HepG2 (cell line): ENCODE data around the gene ZNF684. TPM values are rescaled to one million over a fixed set of nuclear protein-coding genes. Genes with fewer than 3 reads are reported as not detected.
A peak's percentile ranks its signal among the peaks of the same experiment; 100 is the strongest.

Source experiments
- ATAC-seq: fragments of 200-7000 bp; cut with Tn5 transposase; 3 replicates; pipeline ENCODE4 v1.9.1; 2020; ENCODE audit warnings: mild to moderate bottlenecking, moderate library complexity
- BruUV-seq: library from RNA; stranded (reverse); fragments of 400-500 nt; replicated peaks from 2 replicates; lab custom pipeline; 2021; lab: Mats Ljungman, UMichigan
- CTCF ChIA-PET: fragments of 300-600 bp; formaldehyde crosslinking; extraction: SDS; loops from one replicate; lab custom pipeline; 2021; ENCODE audit warnings: low total read pairs, inconsistent platforms, low intra/inter-chr PET ratio; lab: Yijun Ruan, JAX
- POLR2A ChIA-PET: fragments of 350-600 bp; sonication (Branson Sonifier 250); formaldehyde crosslinking; loops from one replicate; lab custom pipeline; 2020; ENCODE audit warnings: antibody characterized with exemption, inconsistent platforms; lab: Yijun Ruan, JAX
- DNase-seq: peaks from one replicate; pipeline ENCODE4 v3.0.0-alpha.2; 2015; ENCODE audit warnings: low spot score
- FAIRE-seq: peaks from 3 replicates; lab custom pipeline; 2011; peaks lifted over from hg19 to GRCh38; lab: Jason Lieb, UNC
- H2AFZ ChIP-seq: one replicate; pipeline ENCODE4 v1.6.1; 2011; ENCODE audit warnings: low read length, inconsistent platforms
- H3K27ac ChIP-seq: fragments of 300-600 bp; 3 replicates; pipeline ENCODE4 v1.8.0; 2011; ENCODE audit warnings: mixed run types, mild to moderate bottlenecking, mixed read lengths, low read length, inconsistent platforms; ENCODE audit not compliant: insufficient read depth; ENCODE audit errors: extremely low read length
- H3K27me3 ChIP-seq, 2 experiments: fragments of 200-600 bp in 1 of 2; 2 replicates in 1 of 2; 3 replicates in 1 of 2; pipeline versions ENCODE4 v1.6.0 to v1.8.0; 2011; ENCODE audit warnings: low read length in 2 of 2, mild to moderate bottlenecking in 2 of 2, moderate library complexity in 2 of 2, inconsistent platforms in 1 of 2; ENCODE audit not compliant: insufficient read depth in 2 of 2, control insufficient read depth in 1 of 2
- H3K36me3 ChIP-seq, 2 experiments: fragments of 200-600 bp in 1 of 2; replicated peaks in 1 of 2; 2 replicates in 1 of 2; 3 replicates in 1 of 2; pipeline versions ENCODE4 v1.5.1 to v1.8.0; 2011; ENCODE audit warnings: low read length in 2 of 2, inconsistent platforms in 1 of 2; ENCODE audit not compliant: insufficient read depth in 2 of 2, control insufficient read depth in 1 of 2
- H3K4me1 ChIP-seq: 2 replicates; pipeline ENCODE4 v1.5.1; 2012; ENCODE audit warnings: low read length, inconsistent platforms; ENCODE audit not compliant: insufficient read depth
- H3K4me2 ChIP-seq: 2 replicates; pipeline ENCODE4 v1.6.0; 2011; ENCODE audit warnings: low read depth, low read length, inconsistent platforms
- H3K4me3 ChIP-seq, 3 experiments: fragments of 200-600 bp in 1 of 3; sonication (generic), shearing (Covaris generic) in 1 of 3; replicated peaks in 1 of 3; 2 replicates each; pipeline ENCODE4 v1.5.1; 2011 to 2016; ENCODE audit warnings: low read length in 3 of 3, inconsistent platforms in 2 of 3, low read depth in 2 of 3, mild to moderate bottlenecking in 2 of 3, control low read depth in 1 of 3, mixed read lengths in 1 of 3; ENCODE audit not compliant: insufficient read depth in 1 of 3
- H3K79me2 ChIP-seq: one replicate; pipeline ENCODE4 v1.6.1; 2011; ENCODE audit warnings: low read length, inconsistent platforms; ENCODE audit not compliant: insufficient read depth
- H3K9ac ChIP-seq: 2 replicates; pipeline ENCODE4 v1.6.0; 2011; ENCODE audit warnings: mild to moderate bottlenecking, low read depth, low read length, inconsistent platforms; ENCODE audit not compliant: insufficient read depth
- H3K9me3 ChIP-seq: 2 replicates; pipeline ENCODE4 v1.5.1; 2012; ENCODE audit warnings: mild to moderate bottlenecking, low read length
- H4K20me1 ChIP-seq: 2 replicates; pipeline ENCODE4 v1.6.0; 2011; ENCODE audit warnings: inconsistent platforms, mild to moderate bottlenecking, low read length, moderate library complexity; ENCODE audit not compliant: insufficient read depth
- BCL6 ChIP-seq: IDR thresholded peaks from 2 replicates; pipeline ENCODE4 v1.6.1; 2016; ENCODE audit warnings: missing genetic modification reagents, missing compliant biosample characterization
- CTCF ChIP-seq: sonication (generic); formaldehyde crosslinking; IDR thresholded peaks from 2 replicates; pipeline ENCODE4 v1.5.0; 2020; ENCODE audit warnings: mild to moderate bottlenecking, missing genetic modification reagents, moderate library complexity
- SMC3 ChIP-seq: IDR thresholded peaks from 2 replicates; pipeline ENCODE4 v1.6.1; 2011; ENCODE audit warnings: low read length, improper control_type of control experiment
- STAG1 ChIP-seq: sonication (generic); formaldehyde crosslinking; IDR thresholded peaks from 2 replicates; pipeline ENCODE4 v1.4.0; 2020; ENCODE audit warnings: missing genetic modification reagents
- TIGD3 ChIP-seq: sonication (generic); formaldehyde crosslinking; IDR thresholded peaks from 2 replicates; pipeline ENCODE4 v1.5.1; 2020; ENCODE audit warnings: mild to moderate bottlenecking, missing genetic modification reagents, borderline replicate concordance
- ZNF576 ChIP-seq: sonication (generic); formaldehyde crosslinking; IDR thresholded peaks from 2 replicates; pipeline ENCODE4 v1.4.0; 2020; ENCODE audit warnings: mild to moderate bottlenecking, missing genetic modification reagents
- ZNF614 ChIP-seq: IDR thresholded peaks from 2 replicates; pipeline ENCODE4 v1.6.1; 2018; ENCODE audit warnings: missing biosample characterization, missing genetic modification reagents, inconsistent platforms, borderline replicate concordance
- ZNF703 ChIP-seq: sonication (generic); formaldehyde crosslinking; IDR thresholded peaks from 2 replicates; pipeline ENCODE4 v1.5.1; 2020; ENCODE audit warnings: missing genetic modification reagents, mild to moderate bottlenecking, moderate library complexity, borderline replicate concordance
- WGBS: methylation state at CpG from one replicate; pipeline ENCODE4 v1.1.6; 2017; ENCODE audit warnings: low lambda C conversion rate; 5-methylcytosine and 5-hydroxymethylcytosine counted together
- in situ Hi-C: cut with HindIII; loops from 2 replicates; pipeline ENCODE4 v1.10.0; 2017; ENCODE audit warnings: low pct_unique_long_range_greater_than_20kb; ENCODE audit not compliant: extremely low pct_ligation_motif_present
- intact Hi-C: fragments of 100-400 bp; cut with micrococcal nuclease; formaldehyde crosslinking; loops from one replicate; pipeline ENCODE4 v1.10.0; 2022; ENCODE audit not compliant: unreplicated experiment
- polyA plus RNA-seq, 8 experiments: library from polyadenylated mRNA; depleted of rRNA in 3 of 8; stranded (reverse) in 7 of 8; unstranded in 1 of 8; fragments of >200 nt; fragmentation: Illumina TruSeq in 4 of 8; extraction: Trizol in 4 of 8; gene quantifications; 2 replicates each; pipeline versions ENCODE4 v1.2.1 to v1.2.3, GENCODE V29; 2011 to 2016; ENCODE audit warnings: low read depth in 4 of 8, missing spikeins in 1 of 8, mixed read lengths in 1 of 8; ENCODE audit not compliant: insufficient read depth in 1 of 8
- total RNA-seq, 5 experiments: library from RNA; depleted of rRNA; stranded (reverse); fragments of >200 nt; fragmentation: Illumina TruSeq; extraction: Trizol; gene quantifications; 2 replicates each; pipeline ENCODE4 v1.2.3, GENCODE V29; 2016; ENCODE audit warnings: low read depth in 1 of 5

ZNF684 gene
- total and polyA plus RNA-seq, 2 of the 13 experiments (the other 11 are each of a cell fraction or from before 2014, with no cell fraction given), result 6.5 to 15.2 TPM

- peak; percentile 71 for ATAC-seq
- POLR2A ChIA-PET, result no interaction called here
These were observed 60.8 kb downstream of the ZNF684 start for GRCh38 chr1:40592107-40592803.

More at GRCh38 chr1:40592107-40592803, 60.8 kb downstream of the ZNF684 start:
- no peaks in the 10 kb centered on the region for H3K79me2 ChIP-seq
- intact Hi-C loops (no loop called here), in situ Hi-C loops (no loop called here)
- peak; percentile 92; the same call in 1 of the 2 replicates for TF ChIP-seq ZNF614 (CRISPR knock-in tag)
- TF ChIP-seq BCL6, result 0 out of 2 replicates have a peak, but pooled peaks have one; percentile 20
- peak; percentile 10; the same call in 1 of the 2 replicates for TF ChIP-seq SMC3
- TF ChIP-seq ZNF703 (CRISPR knock-in tag), result no peak
- peak; percentile 66 for TF ChIP-seq CTCF (CRISPR knock-in tag)
- peak; percentile 99 for TF ChIP-seq ZNF576
- peak; percentile 65 for TF ChIP-seq STAG1 (CRISPR knock-in tag)
- TF ChIP-seq TIGD3 (CRISPR knock-in tag), result no peak
- H4K20me1 ChIP-seq, result no peaks in the 10 kb centered on the region
- H3K9me3 ChIP-seq, result no peaks in the 10 kb centered on the region
- no peak overlapping the region for H3K4me2 ChIP-seq
- no peak overlapping the region for H3K9ac ChIP-seq
- CTCF ChIA-PET, result no interaction called here
- no peak overlapping the region for H2AFZ ChIP-seq
- no peaks in the 10 kb centered on the region; the same call in 1 of the 2 replicates for H3K4me1 ChIP-seq
- H3K27ac ChIP-seq, result no peak overlapping the region
- H3K4me3 ChIP-seq, result no peak overlapping the region
- FAIRE-seq (peak; percentile 18), DNase-seq (peak; percentile 28)
- H3K36me3 ChIP-seq, result no peaks in the 10 kb centered on the region
- BruUV-seq, result no TSS peak
- 24% methylated on average over 6 of the region's 6 CpGs for WGBS
- H3K27me3 ChIP-seq, result peaks cover 0 to 17% of the 10 kb centered on the region in 2 experiments; a peak in 3 of 5 replicates
